Measurements from ENCODE around the gene NLGN4Y.

Gene NLGN4Y

GRCh38 chrY:14644157-14644952, 120.0 kb downstream of the NLGN4Y start:
- peak; percentile 80 for DNase-seq (ENCODE audit: low read depth)

GRCh38 chrY:14679181-14679580, 154.9 kb downstream of the NLGN4Y start:
- peak; percentile 48 for DNase-seq (ENCODE audit: low read depth)

GRCh38 chrY:14694543-14694942, 170.2 kb downstream of the NLGN4Y start:
- DNase-seq (ENCODE audit: low read depth), result peak; percentile 70

- no peak for DNase-seq (ENCODE audit: low read depth)
Measured at GRCh38 chrY:14708158-14708557, 183.8 kb downstream of the NLGN4Y start.

- DNase-seq (ENCODE audit: low read depth), result peak; percentile 32
Measured at GRCh38 chrY:14741596-14741995, 217.3 kb downstream of the NLGN4Y start.

GRCh38 chrY:14748329-14748728, 224.0 kb downstream of the NLGN4Y start:
- DNase-seq (ENCODE audit: low read depth), result no peak

- DNase-seq (ENCODE audit: low read depth), result no peak
Measured at GRCh38 chrY:14755571-14755970, 231.2 kb downstream of the NLGN4Y start.

GRCh38 chrY:14762903-14763302, 238.6 kb downstream of the NLGN4Y start:
- peak; percentile 29 for DNase-seq (ENCODE audit: low read depth)

GRCh38 chrY:14763600-14763999, 239.3 kb downstream of the NLGN4Y start:
- peak; percentile 14 for DNase-seq (ENCODE audit: low read depth)

- DNase-seq (ENCODE audit: low read depth), result no peak
Measured at GRCh38 chrY:14778208-14778607, 253.9 kb downstream of the NLGN4Y start.

- no peak for DNase-seq (ENCODE audit: low read depth)
Measured at GRCh38 chrY:14793104-14793503, 268.8 kb downstream of the NLGN4Y start.

GRCh38 chrY:14793674-14794073, 269.3 kb downstream of the NLGN4Y start:
- no peak for DNase-seq (ENCODE audit: low read depth)

GRCh38 chrY:14798010-14798409, 273.7 kb downstream of the NLGN4Y start:
- peak; percentile 43 for DNase-seq (ENCODE audit: low read depth)

- peak; percentile 13 for DNase-seq (ENCODE audit: low read depth)
Measured at GRCh38 chrY:14801096-14801495, 276.8 kb downstream of the NLGN4Y start.

GRCh38 chrY:14802125-14802524, 277.8 kb downstream of the NLGN4Y start:
- DNase-seq (ENCODE audit: low read depth), result peak; percentile 77

- DNase-seq (ENCODE audit: low read depth), result peak; percentile 84
Measured at GRCh38 chrY:14804041-14804440, 279.7 kb downstream of the NLGN4Y start.

GRCh38 chrY:14818452-14818851, 294.1 kb downstream of the NLGN4Y start:
- DNase-seq (ENCODE audit: low read depth), result no peak

GRCh38 chrY:14822201-14822600, 297.9 kb downstream of the NLGN4Y start:
- DNase-seq (ENCODE audit: low read depth), result peak; percentile 86

- DNase-seq (ENCODE audit: low read depth), result peak; percentile 77
Measured at GRCh38 chrY:14822906-14823305, 298.6 kb downstream of the NLGN4Y start.

GRCh38 chrY:14824583-14824982, 300.3 kb downstream of the NLGN4Y start:
- DNase-seq (ENCODE audit: low read depth), result no peak

GRCh38 chrY:14825728-14826127, 301.4 kb downstream of the NLGN4Y start:
- no peak for DNase-seq (ENCODE audit: low read depth)

- DNase-seq (ENCODE audit: low read depth), result peak; percentile 88
Measured at GRCh38 chrY:14828531-14828930, 304.2 kb downstream of the NLGN4Y start.

GRCh38 chrY:14829366-14829885, 305.1 kb downstream of the NLGN4Y start:
- peak; percentile 32 for DNase-seq (ENCODE audit: low read depth)
